Measurements from ENCODE around the gene EMX1. TPM values are rescaled to one million over a fixed set of nuclear protein-coding genes. Genes with fewer than 3 reads are reported as not detected.

Gene EMX1
- total and polyA plus RNA-seq, 8 donors: 0.08 to 0.38 (median 0.18) TPM; not detected in 3

- DNase-seq: no peak
- Histone ChIP-seq H3K27me3 (peaks cover 98 to 100% of the 10 kb centered on the region in 2 donors), H3K27ac (no peak overlapping the region), H3K36me3 (no peaks in the 10 kb centered on the region), H3K4me1 (peaks cover 5 to 35% of the 10 kb centered on the region in 2 donors), H3K4me3 (no peak overlapping the region), H3K9me3 (no peaks in the 10 kb centered on the region)
- no peak for TF ChIP-seq CTCF (IDR thresholded peaks at IDR 0.05)
- no peak for ATAC-seq
- intact Hi-C loops (cut with DNase I): no loop called here
Observed at GRCh38 chr2:72913486-72914205, 3.7 kb upstream of the EMX1 start.

- intact Hi-C loops (cut with DNase I): no loop called here
- Histone ChIP-seq H3K27me3 (peaks cover 98 to 100% of the 10 kb centered on the region in 2 donors), H3K4me3 (no peak overlapping the region), H3K36me3 (no peaks in the 10 kb centered on the region), H3K4me1 (peaks cover 5 to 38% of the 10 kb centered on the region in 2 donors), H3K27ac (no peak overlapping the region), H3K9me3 (no peaks in the 10 kb centered on the region)
- ATAC-seq (no peak), DNase-seq (no peak)
- TF ChIP-seq CTCF (IDR thresholded peaks at IDR 0.05): no peak
Observed at GRCh38 chr2:72914206-72914559, 3.1 kb upstream of the EMX1 start.

- Histone ChIP-seq H3K36me3 (no peaks in the 10 kb centered on the region), H3K4me3 (no peak overlapping the region), H3K4me1 (peaks cover 5 to 38% of the 10 kb centered on the region in 2 donors), H3K27ac (no peak overlapping the region), H3K27me3 (peaks cover 98 to 100% of the 10 kb centered on the region in 2 donors), H3K9me3 (no peaks in the 10 kb centered on the region)
- TF ChIP-seq CTCF (IDR thresholded peaks at IDR 0.05): no peak
- intact Hi-C loops (cut with DNase I): no loop called here
- ATAC-seq (no peak), DNase-seq (no peak)
Observed at GRCh38 chr2:72914589-72915319, 2.6 kb upstream of the EMX1 start.

GRCh38 chr2:72915320-72915906, 1.9 kb upstream of the EMX1 start:
- DNase-seq: no peak
- Histone ChIP-seq H3K9me3 (no peaks in the 10 kb centered on the region), H3K27me3 (peaks cover 98 to 100% of the 10 kb centered on the region in 2 donors), H3K4me3 (peak overlapping the region in 1 of 2 donors; percentile 23), H3K27ac (no peak overlapping the region), H3K36me3 (no peaks in the 10 kb centered on the region), H3K4me1 (peaks cover 11 to 43% of the 10 kb centered on the region in 2 donors)
- no peak for ATAC-seq
- TF ChIP-seq CTCF (IDR thresholded peaks at IDR 0.05): no peak
- intact Hi-C loops (cut with DNase I): no loop called here

Data from left lung (tissue), 10 donors.